ENCODE data around the gene CD3E. TPM values are rescaled to one million over a fixed set of nuclear protein-coding genes. Genes with fewer than 3 reads are reported as not detected.

The CD3E gene
- total and polyA plus RNA-seq, 9 of the 15 experiments (the other 6 are each of a cell fraction or from before 2014, with no cell fraction given) = 0.07 to 0.62 (median 0.19) TPM; not detected in 5

DNA sequence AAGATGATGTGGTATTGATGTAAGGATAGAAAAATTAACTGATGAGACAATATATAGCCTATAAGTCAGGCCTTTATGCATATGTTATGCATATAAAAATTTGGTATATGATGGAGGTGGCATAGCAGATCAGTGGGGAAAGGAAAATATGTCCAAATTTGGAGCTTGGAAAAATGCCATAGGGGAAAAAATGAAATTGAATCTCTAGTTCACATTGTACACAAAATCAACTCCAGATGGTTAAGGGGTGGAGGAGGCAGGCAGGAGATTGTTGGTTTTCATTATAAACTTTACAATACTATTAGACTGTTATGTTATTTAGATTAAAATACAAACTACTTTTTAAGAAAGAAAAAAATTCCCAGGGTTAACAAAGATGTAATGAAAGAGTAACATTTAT, 15.1 kb upstream of the CD3E start:
- no peak for ATAC-seq
- H3K9me1 ChIP-seq (ENCODE audit: control insufficient read depth, insufficient read depth, low read length) = no peaks in the 10 kb centered on the region
- no peaks in the 10 kb centered on the region for H3K36me3 ChIP-seq (ENCODE audit: control insufficient read depth, insufficient read depth, low read length)
- no peak overlapping the region for H3K4me2 ChIP-seq (ENCODE audit: insufficient read depth, low read length)
- H3K27me3 ChIP-seq (ENCODE audit: control insufficient read depth in 2 of 2, insufficient read depth in 2 of 2, low read length in 2 of 2) = peaks cover 0 to 3% of the 10 kb centered on the region in 2 experiments; a peak in 2 of 5 replicates
- BruUV-seq (replicated peaks) = no TSS peak
- in situ Hi-C loops (cut with MboI) = no loop called here
- POLR2A ChIA-PET = no interaction called here
- H3K9ac ChIP-seq (ENCODE audit: insufficient read depth in 1 of 2, low read depth in 2 of 2, low read length in 2 of 2) = no peak overlapping the region
- H3K9me3 ChIP-seq (replicated peaks; ENCODE audit: control insufficient read depth, insufficient read depth, low read depth, low read length) = no peaks in the 10 kb centered on the region
- H3K79me2 ChIP-seq (ENCODE audit: control insufficient read depth, insufficient read depth, low read length) = no peaks in the 10 kb centered on the region
- H3K27ac ChIP-seq (ENCODE audit: extremely low read depth, low read depth, low read length) = no peak overlapping the region
- CTCF ChIA-PET (ENCODE audit: low intra/inter-chr PET ratio) = interaction anchor here (0.6 to 2.9 kb wide), 2 partner anchors 91 to 466 kb away, joined by 3 to 39 read pairs; no protein-coding TSS in a partner anchor
- no peak for FAIRE-seq
- intact Hi-C loops (cut with micrococcal nuclease) = no loop called here
- H4K20me1 ChIP-seq (replicated peaks; ENCODE audit: control insufficient read depth, insufficient read depth, low read length) = no peaks in the 10 kb centered on the region
- no peak overlapping the region for H2AFZ ChIP-seq (ENCODE audit: low read depth, low read length)
- no peak for DNase-seq (ENCODE audit: extremely low read depth in 1 of 4, low spot score in 3 of 4)
- H3K4me1 ChIP-seq (replicated peaks in 1 of 2; ENCODE audit: control insufficient read depth in 2 of 2, insufficient read depth in 2 of 2, low read length in 2 of 2) = no peaks in the 10 kb centered on the region; a peak in 1 of 5 replicates
- TF ChIP-seq ZFP36 (IDR thresholded peaks at IDR 0.05; ENCODE audit: low read depth, low read length, partially characterized antibody) = no peak
- TF ChIP-seq PRPF4 (IDR thresholded peaks at IDR 0.05; ENCODE audit: insufficient read depth, low read depth, low read length, poor library complexity, severe bottlenecking) = no peak
- TF ChIP-seq, protein P1, sequence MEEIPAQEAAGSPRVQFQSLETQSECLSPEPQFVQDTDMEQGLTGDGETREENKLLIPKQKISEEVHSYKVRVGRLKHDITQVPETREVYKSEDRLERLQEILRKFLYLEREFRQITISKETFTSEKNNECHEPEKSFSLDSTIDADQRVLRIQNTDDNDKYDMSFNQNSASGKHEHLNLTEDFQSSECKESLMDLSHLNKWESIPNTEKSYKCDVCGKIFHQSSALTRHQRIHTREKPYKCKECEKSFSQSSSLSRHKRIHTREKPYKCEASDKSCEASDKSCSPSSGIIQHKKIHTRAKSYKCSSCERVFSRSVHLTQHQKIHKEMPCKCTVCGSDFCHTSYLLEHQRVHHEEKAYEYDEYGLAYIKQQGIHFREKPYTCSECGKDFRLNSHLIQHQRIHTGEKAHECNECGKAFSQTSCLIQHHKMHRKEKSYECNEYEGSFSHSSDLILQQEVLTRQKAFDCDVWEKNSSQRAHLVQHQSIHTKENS (CRISPR knock-in tag; IDR thresholded peaks at IDR 0.05) = no peak
- no peak for TF ChIP-seq ZNF134 (CRISPR knock-in tag; conservative IDR thresholded peaks at IDR 0.05)
- TF ChIP-seq HDAC8 (tag; IDR thresholded peaks at IDR 0.05) = no peak
- TF ChIP-seq, protein P2, sequence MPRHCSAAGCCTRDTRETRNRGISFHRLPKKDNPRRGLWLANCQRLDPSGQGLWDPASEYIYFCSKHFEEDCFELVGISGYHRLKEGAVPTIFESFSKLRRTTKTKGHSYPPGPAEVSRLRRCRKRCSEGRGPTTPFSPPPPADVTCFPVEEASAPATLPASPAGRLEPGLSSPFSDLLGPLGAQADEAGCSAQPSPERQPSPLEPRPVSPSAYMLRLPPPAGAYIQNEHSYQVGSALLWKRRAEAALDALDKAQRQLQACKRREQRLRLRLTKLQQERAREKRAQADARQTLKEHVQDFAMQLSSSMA (CRISPR knock-in tag; IDR thresholded peaks at IDR 0.05) = no peak
- no peak for TF ChIP-seq RNF2 (IDR thresholded peaks at IDR 0.05)
- TF ChIP-seq, protein P3, sequence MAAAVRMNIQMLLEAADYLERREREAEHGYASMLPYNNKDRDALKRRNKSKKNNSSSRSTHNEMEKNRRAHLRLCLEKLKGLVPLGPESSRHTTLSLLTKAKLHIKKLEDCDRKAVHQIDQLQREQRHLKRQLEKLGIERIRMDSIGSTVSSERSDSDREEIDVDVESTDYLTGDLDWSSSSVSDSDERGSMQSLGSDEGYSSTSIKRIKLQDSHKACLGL (CRISPR knock-in tag; IDR thresholded peaks at IDR 0.05; ENCODE audit: borderline replicate concordance, poor library complexity, severe bottlenecking) = no peak
- no peak for TF ChIP-seq SMARCC2 (IDR thresholded peaks at IDR 0.05; ENCODE audit: low read depth)
- TF ChIP-seq JUND (IDR thresholded peaks at IDR 0.05; ENCODE audit: borderline replicate concordance, low read depth, low read length) = no peak
- no peak for TF ChIP-seq JUND (tag; IDR thresholded peaks at IDR 0.05; ENCODE audit: borderline replicate concordance, low read depth, low read length)
- no peak for TF ChIP-seq SRSF3 (IDR thresholded peaks at IDR 0.05; ENCODE audit: insufficient read depth, low read length)
- no peak for TF ChIP-seq SIN3A (IDR thresholded peaks at IDR 0.05; ENCODE audit: borderline replicate concordance in 2 of 2, control insufficient read depth in 1 of 2, low read depth in 2 of 2, low read length in 2 of 2)
- TF ChIP-seq ZKSCAN8 (CRISPR knock-in tag; IDR thresholded peaks at IDR 0.05) = no peak
- TF ChIP-seq SETDB1 (IDR thresholded peaks at IDR 0.05; ENCODE audit: low read length) = no peak
- H3K4me3 ChIP-seq = no peak overlapping the region

Measured in K562 (cell line).